HepG2 (cell line): ENCODE measurements around the gene TBC1D4. TPM values are rescaled to one million over a fixed set of nuclear protein-coding genes. Genes with fewer than 3 reads are reported as not detected.

Experiments
- ATAC-seq: fragments of 200-7000 bp; cut with Tn5 transposase; 3 replicates; pipeline ENCODE4 v1.9.1; 2020; ENCODE audit warnings: mild to moderate bottlenecking, moderate library complexity
- BruUV-seq: library from RNA; stranded (reverse); fragments of 400-500 nt; replicated peaks from 2 replicates; lab custom pipeline; 2021; lab: Mats Ljungman, UMichigan
- CTCF ChIA-PET: fragments of 300-600 bp; formaldehyde crosslinking; extraction: SDS; loops from one replicate; lab custom pipeline; 2021; ENCODE audit warnings: low total read pairs, inconsistent platforms, low intra/inter-chr PET ratio; lab: Yijun Ruan, JAX
- POLR2A ChIA-PET: fragments of 350-600 bp; sonication (Branson Sonifier 250); formaldehyde crosslinking; loops from one replicate; lab custom pipeline; 2020; ENCODE audit warnings: antibody characterized with exemption, inconsistent platforms; lab: Yijun Ruan, JAX
- DNase-seq: peaks from one replicate; pipeline ENCODE4 v3.0.0-alpha.2; 2015; ENCODE audit warnings: low spot score
- FAIRE-seq: peaks from 3 replicates; lab custom pipeline; 2011; peaks lifted over from hg19 to GRCh38; lab: Jason Lieb, UNC
- H2AFZ ChIP-seq: one replicate; pipeline ENCODE4 v1.6.1; 2011; ENCODE audit warnings: low read length, inconsistent platforms
- H3K27ac ChIP-seq: fragments of 300-600 bp; 3 replicates; pipeline ENCODE4 v1.8.0; 2011; ENCODE audit warnings: mixed run types, mild to moderate bottlenecking, mixed read lengths, low read length, inconsistent platforms; ENCODE audit not compliant: insufficient read depth; ENCODE audit errors: extremely low read length
- H3K27me3 ChIP-seq, 2 experiments: fragments of 200-600 bp in 1 of 2; 2 replicates in 1 of 2; 3 replicates in 1 of 2; pipeline versions ENCODE4 v1.6.0 to v1.8.0; 2011; ENCODE audit warnings: low read length in 2 of 2, mild to moderate bottlenecking in 2 of 2, moderate library complexity in 2 of 2, inconsistent platforms in 1 of 2; ENCODE audit not compliant: insufficient read depth in 2 of 2, control insufficient read depth in 1 of 2
- H3K36me3 ChIP-seq, 2 experiments: fragments of 200-600 bp in 1 of 2; replicated peaks in 1 of 2; 2 replicates in 1 of 2; 3 replicates in 1 of 2; pipeline versions ENCODE4 v1.5.1 to v1.8.0; 2011; ENCODE audit warnings: low read length in 2 of 2, inconsistent platforms in 1 of 2; ENCODE audit not compliant: insufficient read depth in 2 of 2, control insufficient read depth in 1 of 2
- H3K4me1 ChIP-seq: 2 replicates; pipeline ENCODE4 v1.5.1; 2012; ENCODE audit warnings: low read length, inconsistent platforms; ENCODE audit not compliant: insufficient read depth
- H3K4me2 ChIP-seq: 2 replicates; pipeline ENCODE4 v1.6.0; 2011; ENCODE audit warnings: low read depth, low read length, inconsistent platforms
- H3K4me3 ChIP-seq, 3 experiments: fragments of 200-600 bp in 1 of 3; sonication (generic), shearing (Covaris generic) in 1 of 3; replicated peaks in 1 of 3; 2 replicates each; pipeline ENCODE4 v1.5.1; 2011 to 2016; ENCODE audit warnings: low read length in 3 of 3, inconsistent platforms in 2 of 3, low read depth in 2 of 3, mild to moderate bottlenecking in 2 of 3, control low read depth in 1 of 3, mixed read lengths in 1 of 3; ENCODE audit not compliant: insufficient read depth in 1 of 3
- H3K79me2 ChIP-seq: one replicate; pipeline ENCODE4 v1.6.1; 2011; ENCODE audit warnings: low read length, inconsistent platforms; ENCODE audit not compliant: insufficient read depth
- H3K9ac ChIP-seq: 2 replicates; pipeline ENCODE4 v1.6.0; 2011; ENCODE audit warnings: mild to moderate bottlenecking, low read depth, low read length, inconsistent platforms; ENCODE audit not compliant: insufficient read depth
- H3K9me3 ChIP-seq: 2 replicates; pipeline ENCODE4 v1.5.1; 2012; ENCODE audit warnings: mild to moderate bottlenecking, low read length
- H4K20me1 ChIP-seq: 2 replicates; pipeline ENCODE4 v1.6.0; 2011; ENCODE audit warnings: inconsistent platforms, mild to moderate bottlenecking, low read length, moderate library complexity; ENCODE audit not compliant: insufficient read depth
- BRCA1 ChIP-seq: sonication (generic); formaldehyde crosslinking; IDR thresholded peaks from 2 replicates; pipeline ENCODE4 v1.4.0; 2020; ENCODE audit warnings: missing genetic modification reagents
- CTCF ChIP-seq: sonication (generic); formaldehyde crosslinking; IDR thresholded peaks from 2 replicates; pipeline ENCODE4 v1.5.0; 2020; ENCODE audit warnings: mild to moderate bottlenecking, missing genetic modification reagents, moderate library complexity
- FOXA1 ChIP-seq, 2 experiments: fragments of 450-650 bp in 1 of 2; sonication (generic) in 1 of 2; formaldehyde crosslinking in 1 of 2; IDR thresholded peaks; 2 replicates each; pipeline versions ENCODE4 v1.4.0 to v1.6.1; 2016 to 2020; ENCODE audit warnings: missing genetic modification reagents in 1 of 2
- POGZ ChIP-seq: sonication (generic); formaldehyde crosslinking; IDR thresholded peaks from 2 replicates; pipeline ENCODE4 v1.4.0; 2020; ENCODE audit warnings: mild to moderate bottlenecking, missing genetic modification reagents
- STAG1 ChIP-seq: sonication (generic); formaldehyde crosslinking; IDR thresholded peaks from 2 replicates; pipeline ENCODE4 v1.4.0; 2020; ENCODE audit warnings: missing genetic modification reagents
- ZMYM4 ChIP-seq: sonication (generic); formaldehyde crosslinking; IDR thresholded peaks from 2 replicates; pipeline ENCODE4 v1.8.1; 2023; ENCODE audit warnings: mild to moderate bottlenecking, missing genetic modification reagents
- WGBS: methylation state at CpG from one replicate; pipeline ENCODE4 v1.1.6; 2017; ENCODE audit warnings: low lambda C conversion rate; 5-methylcytosine and 5-hydroxymethylcytosine counted together
- in situ Hi-C: cut with HindIII; loops from 2 replicates; pipeline ENCODE4 v1.10.0; 2017; ENCODE audit warnings: low pct_unique_long_range_greater_than_20kb; ENCODE audit not compliant: extremely low pct_ligation_motif_present
- intact Hi-C: fragments of 100-400 bp; cut with micrococcal nuclease; formaldehyde crosslinking; loops from one replicate; pipeline ENCODE4 v1.10.0; 2022; ENCODE audit not compliant: unreplicated experiment
- polyA plus RNA-seq, 8 experiments: library from polyadenylated mRNA; depleted of rRNA in 3 of 8; stranded (reverse) in 7 of 8; unstranded in 1 of 8; fragments of >200 nt; fragmentation: Illumina TruSeq in 4 of 8; extraction: Trizol in 4 of 8; gene quantifications; 2 replicates each; pipeline versions ENCODE4 v1.2.1 to v1.2.3, GENCODE V29; 2011 to 2016; ENCODE audit warnings: low read depth in 4 of 8, missing spikeins in 1 of 8, mixed read lengths in 1 of 8; ENCODE audit not compliant: insufficient read depth in 1 of 8
- total RNA-seq, 5 experiments: library from RNA; depleted of rRNA; stranded (reverse); fragments of >200 nt; fragmentation: Illumina TruSeq; extraction: Trizol; gene quantifications; 2 replicates each; pipeline ENCODE4 v1.2.3, GENCODE V29; 2016; ENCODE audit warnings: low read depth in 1 of 5

Gene TBC1D4
- total and polyA plus RNA-seq, 2 of the 13 experiments (the other 11 are each of a cell fraction or from before 2014, with no cell fraction given): 35.9 to 64.4 TPM

DNA sequence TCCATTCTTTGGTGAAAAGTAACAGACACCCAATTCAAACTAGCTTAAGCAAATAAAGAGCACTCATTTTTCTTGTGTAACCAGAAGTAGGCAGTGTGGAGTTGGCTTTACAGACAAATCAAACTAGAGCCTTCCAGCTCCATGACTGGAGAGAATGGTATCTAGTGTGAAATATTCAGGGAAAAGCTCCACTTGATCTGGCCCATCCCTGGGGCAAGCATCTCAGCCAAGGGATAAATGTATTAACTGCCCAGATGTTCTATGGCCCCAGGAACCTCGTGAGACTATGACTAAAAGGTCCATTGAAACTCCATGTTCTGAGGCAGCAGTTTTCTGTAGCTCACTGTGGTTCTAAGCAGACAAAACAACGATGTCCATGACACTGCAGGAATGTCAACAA lies 49.9 kb downstream of the TBC1D4 start:
- in situ Hi-C loops: no loop called here
- CTCF ChIA-PET: no interaction called here
- Histone ChIP-seq H3K9ac (no peak overlapping the region), H3K79me2 (peaks cover 96% of the 10 kb centered on the region), H4K20me1 (peaks cover 23% of the 10 kb centered on the region; the same call in 1 of the 2 replicates), H3K27ac (no peak overlapping the region), H3K4me2 (peak overlapping the region; percentile 13; the same call in 1 of the 2 replicates), H3K9me3 (no peaks in the 10 kb centered on the region), H2AFZ (no peak overlapping the region), H3K4me1 (peaks cover 54% of the 10 kb centered on the region), H3K27me3 (no peaks in the 10 kb centered on the region), H3K36me3 (peaks cover 0 to 3% of the 10 kb centered on the region in 2 experiments; a peak in 1 of 5 replicates), H3K4me3 (no peak overlapping the region)
- ATAC-seq (peak; percentile 74), DNase-seq (peak; percentile 36), FAIRE-seq (no peak)
- no TSS peak for BruUV-seq
- POLR2A ChIA-PET: interaction anchor here (1.0 to 1.9 kb wide), 3 partner anchors 8 to 55 kb away, joined by 3 to 9 read pairs (median 7); partner anchors contain the start of gene TBC1D4
- intact Hi-C loops: no loop called here
- TF ChIP-seq FOXA1 (IDR thresholded peaks at IDR 0.05) (no peak), FOXA1 (CRISPR knock-in tag; IDR thresholded peaks at IDR 0.05) (0 out of 2 replicates have a peak, but pooled peaks have one; percentile 33), CTCF (CRISPR knock-in tag) (peak; percentile 48), ZMYM4 (peak; percentile 45), BRCA1 (no peak), POGZ (CRISPR knock-in tag) (0 out of 2 replicates have a peak, but pooled peaks have one; percentile 22), STAG1 (CRISPR knock-in tag) (peak; percentile 30)
- 70% methylated on average over 2 of the region's 2 CpGs for WGBS
